ENCODE results near the gene FBXO34.

FBXO34 gene

GRCh38 chr14:55359307-55359706 lies 88.1 kb downstream of the FBXO34 start:
- H3K4me3 ChIP-seq (ENCODE audit: low read depth, low read length): no peak overlapping the region
- TF ChIP-seq CTCF (IDR thresholded peaks at IDR 0.05; ENCODE audit: control insufficient read depth, extremely low read depth, insufficient read depth): no peak
- DNase-seq (ENCODE audit: low read depth): no peak

- TF ChIP-seq CTCF (IDR thresholded peaks at IDR 0.05; ENCODE audit: control insufficient read depth, extremely low read depth, insufficient read depth): no peak
- no peak overlapping the region for H3K4me3 ChIP-seq (ENCODE audit: low read depth, low read length)
- DNase-seq (ENCODE audit: low read depth): no peak
These were observed 90.0 kb downstream of the FBXO34 start for GRCh38 chr14:55361190-55361589.

GRCh38 chr14:55366271-55366670 lies 95.0 kb downstream of the FBXO34 start:
- no peak for DNase-seq (ENCODE audit: low read depth)
- no peak for TF ChIP-seq CTCF (IDR thresholded peaks at IDR 0.05; ENCODE audit: control insufficient read depth, extremely low read depth, insufficient read depth)

GRCh38 chr14:55370883-55371455 lies 99.7 kb downstream of the FBXO34 start:
- DNase-seq (ENCODE audit: low read depth): no peak
- no peak for TF ChIP-seq CTCF (IDR thresholded peaks at IDR 0.05; ENCODE audit: control insufficient read depth, extremely low read depth, insufficient read depth)
- no peak overlapping the region for H3K4me3 ChIP-seq (ENCODE audit: low read depth, low read length)

More at GRCh38 chr14:55366271-55366670, 95.0 kb downstream of the FBXO34 start:
- no peak overlapping the region for H3K4me3 ChIP-seq (ENCODE audit: low read depth, low read length)

GRCh38 chr14:55372423-55372822 lies 101.2 kb downstream of the FBXO34 start:
- no peak for TF ChIP-seq CTCF (IDR thresholded peaks at IDR 0.05; ENCODE audit: control insufficient read depth, extremely low read depth, insufficient read depth)
- no peak for DNase-seq (ENCODE audit: low read depth)
- no peak overlapping the region for H3K4me3 ChIP-seq (ENCODE audit: low read depth, low read length)

GRCh38 chr14:55372825-55373224 lies 101.6 kb downstream of the FBXO34 start:
- no peak for TF ChIP-seq CTCF (IDR thresholded peaks at IDR 0.05; ENCODE audit: control insufficient read depth, extremely low read depth, insufficient read depth)
- H3K4me3 ChIP-seq (ENCODE audit: low read depth, low read length): no peak overlapping the region
- no peak for DNase-seq (ENCODE audit: low read depth)

Measured in LNCaP clone FGC (cell line).